Activated CD4-positive, CD25-positive, alpha-beta regulatory T cell treated with anti-CD3 and anti-CD28 coated beads, Interleukin-2, amount 50 U/mL, for 72 hours (primary cell): Measurements from ENCODE around the gene GALNT12.

ENCODE experiments used
- DNase-seq: peaks from one replicate; pipeline ENCODE4 v3.0.0; 2021

GALNT12 gene

DNA sequence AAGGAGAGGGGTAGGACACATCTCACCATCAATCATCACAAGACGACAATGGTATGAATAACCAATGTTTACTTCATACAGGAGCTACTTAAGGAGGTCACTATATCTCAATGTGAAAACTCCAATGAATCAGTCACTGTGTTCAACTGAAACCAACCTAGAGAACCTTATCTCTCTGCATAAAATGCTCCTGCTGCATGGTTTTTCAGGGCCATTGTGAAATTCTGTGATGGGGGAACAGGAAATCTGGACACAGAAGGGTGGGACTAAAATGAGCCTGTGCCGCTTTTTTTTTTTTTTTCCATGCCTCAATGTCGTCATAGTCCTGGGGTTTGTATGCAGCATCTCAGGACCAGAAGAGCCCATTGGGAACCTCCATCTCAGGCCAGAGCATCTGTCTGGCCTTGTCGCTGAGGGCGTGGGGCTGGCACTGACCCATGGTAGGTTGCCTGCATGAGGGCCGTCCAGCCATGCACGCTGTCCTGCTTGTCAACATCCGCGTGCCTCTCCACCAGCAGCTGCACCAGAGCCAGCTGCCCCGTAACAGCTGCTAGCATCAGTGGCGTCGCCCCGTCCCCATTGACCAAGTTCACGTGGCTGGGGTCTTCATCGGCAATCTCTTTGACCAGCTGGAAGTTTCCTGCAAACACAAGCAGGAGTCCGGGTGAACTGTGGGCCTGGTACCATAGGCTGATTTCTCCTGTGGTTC lies 23.8 kb upstream of the GALNT12 start:
- DNase-seq = no peak

DNA sequence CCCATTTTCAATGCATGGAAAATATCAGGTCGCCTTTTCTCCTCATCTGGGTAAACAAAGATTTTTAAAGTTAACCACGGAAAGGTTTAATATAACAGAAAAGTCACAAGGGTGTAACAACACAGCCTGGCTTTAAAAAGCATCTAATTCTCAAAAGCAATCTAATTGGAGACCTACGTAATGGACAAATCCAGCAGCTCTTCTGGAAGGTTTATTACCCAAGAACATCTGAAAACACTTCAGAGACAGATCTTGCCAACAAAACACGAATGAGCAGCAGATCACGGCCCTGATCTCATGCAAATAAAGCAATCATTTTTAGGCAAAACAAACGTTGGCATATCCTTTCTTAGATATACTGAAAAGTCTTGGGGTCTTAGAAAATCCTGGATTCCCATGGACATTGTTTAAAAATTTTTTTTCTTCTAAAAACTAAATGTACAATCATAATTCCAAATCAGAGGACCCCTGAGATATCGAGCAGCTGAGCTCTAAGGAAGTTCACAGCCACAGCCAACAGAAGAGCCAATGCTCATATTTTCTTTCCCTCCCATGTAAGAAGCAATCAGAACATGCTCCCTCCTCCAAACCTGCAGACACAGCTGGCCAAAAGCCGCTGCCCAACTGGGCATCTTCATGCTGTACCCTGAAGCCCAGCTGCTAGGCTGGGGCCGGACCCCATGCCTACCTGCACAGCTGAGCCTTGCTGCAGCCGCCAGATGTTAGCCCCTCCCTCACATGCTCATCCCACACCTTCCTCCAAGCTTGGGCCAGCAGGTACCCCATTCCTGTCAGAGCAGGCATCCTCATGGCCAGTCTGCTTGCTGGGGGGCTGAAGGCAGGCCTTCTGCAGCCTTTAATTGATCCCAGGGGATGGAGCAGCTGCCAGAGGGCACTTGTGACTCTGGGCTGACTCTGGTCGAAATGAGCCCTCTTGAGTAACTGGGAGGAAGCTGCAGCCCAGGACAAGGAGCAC lies 22.4 kb upstream of the GALNT12 start:
- no peak for DNase-seq

DNA sequence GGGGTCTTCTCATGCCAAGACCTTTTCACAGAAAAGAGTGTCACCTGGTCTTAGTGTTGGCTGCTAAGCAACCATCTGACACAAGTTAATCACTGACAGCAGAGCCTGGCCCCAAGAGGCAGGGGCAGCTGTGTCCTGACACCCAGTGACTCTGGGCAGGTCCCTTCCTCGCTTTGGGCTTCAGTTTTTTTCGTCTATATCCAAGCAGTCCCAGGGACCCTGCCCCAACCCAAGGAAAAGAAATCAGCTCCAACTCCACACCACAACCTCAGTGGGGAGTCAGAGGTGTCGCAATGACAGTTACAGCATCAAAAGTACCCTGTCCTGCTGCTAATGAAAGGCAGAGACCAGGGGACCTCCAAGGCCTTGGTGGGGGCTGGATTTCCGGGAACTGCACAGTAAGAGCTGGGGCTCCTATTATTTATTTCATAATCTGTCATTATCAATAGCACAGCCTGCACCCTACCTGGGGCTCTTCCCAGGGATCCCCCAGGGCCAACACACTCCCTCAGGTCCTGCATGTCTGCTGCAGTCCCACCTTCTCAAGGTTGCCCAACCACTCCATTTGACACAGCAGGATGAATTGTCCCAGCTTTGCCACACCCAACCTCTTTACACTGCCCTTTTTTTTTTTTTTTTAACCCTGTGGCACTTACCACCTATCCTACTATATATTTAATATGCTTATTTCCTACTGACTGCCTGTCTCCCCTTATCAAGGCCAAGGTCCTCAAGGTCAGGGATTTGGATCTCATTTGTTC lies 20.5 kb upstream of the GALNT12 start:
- DNase-seq = no peak

GRCh38 chr9:98787766-98788335 lies 19.6 kb upstream of the GALNT12 start:
- DNase-seq = no peak

GRCh38 chr9:98789483-98790133 lies 17.9 kb upstream of the GALNT12 start:
- no peak for DNase-seq

DNA sequence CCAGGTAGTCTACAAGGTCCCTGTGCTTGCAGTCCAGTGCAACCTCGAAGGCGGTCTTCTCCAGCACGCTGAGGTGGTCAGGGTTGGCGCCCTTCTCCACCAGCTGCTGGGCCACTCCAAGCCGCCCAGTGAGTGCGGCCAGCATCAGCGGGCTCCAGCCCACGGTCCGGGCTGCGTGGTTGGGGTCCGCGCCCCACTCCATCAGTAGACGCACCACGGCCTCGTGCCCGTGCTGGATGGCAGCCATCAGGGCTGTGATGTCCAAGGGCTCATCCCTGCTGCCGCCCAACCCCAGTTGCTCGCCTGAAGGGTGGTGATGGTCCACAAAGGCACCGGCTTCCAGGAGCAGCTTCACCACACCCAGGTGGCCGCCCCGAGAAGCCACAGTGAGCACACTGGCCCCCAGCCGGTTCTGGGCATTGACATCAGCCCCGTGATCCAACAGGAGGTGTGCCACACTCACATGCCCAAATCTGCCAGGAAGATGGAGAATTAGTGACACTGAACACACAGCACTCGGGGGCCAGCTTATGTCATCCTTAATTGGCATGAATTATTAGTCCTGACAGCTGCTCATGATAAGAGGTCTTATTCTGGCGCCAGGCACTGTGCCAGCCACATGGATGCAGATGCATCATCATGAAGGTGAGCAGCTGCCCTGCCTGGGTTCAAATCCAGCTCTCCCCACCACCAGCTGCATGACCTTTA lies 17.2 kb upstream of the GALNT12 start:
- no peak for DNase-seq

DNA sequence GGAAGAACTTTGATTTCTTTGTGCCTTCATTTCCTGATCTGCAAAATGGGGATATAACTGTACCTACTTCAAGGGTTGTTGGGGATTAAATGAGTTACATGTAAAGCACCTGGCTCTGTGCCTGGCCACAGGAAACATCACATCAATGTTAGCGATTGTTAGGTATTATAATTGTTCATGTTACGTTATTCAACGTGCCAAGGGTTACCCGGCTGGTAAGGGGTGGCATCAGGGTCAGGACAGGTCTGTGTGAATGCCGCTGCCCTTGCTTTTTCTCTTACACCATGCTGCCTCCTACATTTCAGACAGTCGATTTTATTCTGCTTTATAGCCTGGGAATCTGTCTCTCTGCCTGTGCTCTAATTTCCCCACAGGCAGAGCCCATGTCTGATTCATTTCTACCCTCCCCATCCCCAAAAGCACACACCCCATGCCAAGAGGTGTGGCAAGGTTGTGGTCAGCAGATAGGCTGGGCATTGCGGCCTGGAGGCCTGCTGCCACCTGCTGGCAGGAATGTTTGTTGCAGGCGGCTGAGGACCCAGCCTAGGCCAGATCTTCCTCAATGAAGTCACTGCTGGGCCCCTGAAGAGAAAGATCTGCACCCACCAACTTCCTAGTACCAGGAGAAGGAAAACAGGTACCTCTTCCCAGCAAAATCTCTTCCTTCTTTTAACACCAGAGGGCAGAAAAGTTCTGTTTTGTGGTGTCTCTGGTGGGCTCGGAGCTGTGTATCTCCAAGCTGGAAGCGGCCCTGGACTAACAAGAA lies 16.4 kb upstream of the GALNT12 start:
- peak; percentile 76 for DNase-seq

GRCh38 chr9:98791608-98792490 lies 15.6 kb upstream of the GALNT12 start:
- no peak for DNase-seq

GRCh38 chr9:98793031-98793430 lies 14.4 kb upstream of the GALNT12 start:
- DNase-seq = no peak

- no peak for DNase-seq
Observed at GRCh38 chr9:98794802-98795201, 12.7 kb upstream of the GALNT12 start.

GRCh38 chr9:98795295-98795955 lies 12.0 kb upstream of the GALNT12 start:
- no peak for DNase-seq

GRCh38 chr9:98795970-98796363 lies 11.5 kb upstream of the GALNT12 start:
- peak; percentile 49 for DNase-seq

DNA sequence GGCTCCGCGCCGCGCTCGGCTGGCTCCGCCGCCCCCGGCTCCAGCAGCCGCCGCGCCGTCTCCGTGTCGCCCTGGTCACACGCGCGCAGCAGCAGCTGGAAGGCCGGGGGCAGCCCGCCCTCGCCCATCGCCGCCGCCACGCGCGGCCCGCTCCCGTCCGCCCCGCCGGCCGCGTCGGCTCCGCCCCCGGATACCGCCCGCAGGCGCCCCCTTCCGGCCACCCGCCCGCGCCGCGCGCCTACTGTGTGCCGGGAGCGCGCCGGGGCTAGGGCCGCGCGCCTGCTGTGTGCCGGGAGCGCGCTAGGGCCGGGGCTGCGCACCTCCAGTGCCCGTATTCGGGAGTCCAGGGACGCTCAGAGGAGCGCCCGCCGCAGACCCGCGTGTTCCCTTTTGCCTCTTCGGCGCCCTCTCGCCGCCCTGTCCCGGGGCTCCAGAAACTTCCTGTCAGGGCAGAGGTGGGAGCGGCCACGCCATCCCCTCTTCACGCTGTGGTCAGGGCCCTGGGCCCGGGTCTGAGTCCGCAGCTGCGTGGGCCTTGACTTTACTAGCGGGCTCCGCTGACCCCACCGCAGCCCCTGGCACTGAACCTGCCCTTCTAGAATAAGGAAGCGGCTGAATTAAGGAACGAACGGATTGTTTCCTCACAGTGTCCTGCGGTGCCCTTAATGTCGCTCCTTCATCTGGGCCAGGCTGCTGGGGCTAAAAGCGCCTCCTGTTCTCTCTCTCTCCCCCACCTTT lies 10.9 kb upstream of the GALNT12 start, which contains the start of gene ANKS6:
TSS of gene ANKS6 (minus strand) at position 192 of the 738 bp plus-strand sequence. CDS start at position 128, 64 bp downstream.
- peak; percentile 90 for DNase-seq

DNA sequence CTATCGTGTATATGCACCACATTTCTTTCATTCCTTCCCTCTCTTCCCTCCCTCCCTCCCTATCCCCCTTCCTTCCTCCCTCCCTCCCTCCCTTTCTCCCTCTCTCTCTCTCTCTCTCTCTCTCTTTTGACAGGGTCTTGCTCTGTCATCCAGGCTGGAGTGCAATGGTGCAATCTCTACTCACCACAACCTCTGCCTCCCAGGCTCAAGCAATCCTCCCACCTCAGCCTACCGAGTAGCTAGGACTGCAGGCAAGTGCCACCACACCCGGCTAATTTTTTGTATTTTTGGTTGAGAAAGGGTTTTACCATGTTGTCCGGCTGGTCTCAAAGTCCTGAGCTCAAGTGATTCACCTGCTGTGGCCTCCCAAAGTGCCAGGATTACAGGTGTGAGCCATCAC lies 10.0 kb upstream of the GALNT12 start:
- DNase-seq = no peak

GRCh38 chr9:98798254-98798653 lies 9.2 kb upstream of the GALNT12 start:
- no peak for DNase-seq

DNA sequence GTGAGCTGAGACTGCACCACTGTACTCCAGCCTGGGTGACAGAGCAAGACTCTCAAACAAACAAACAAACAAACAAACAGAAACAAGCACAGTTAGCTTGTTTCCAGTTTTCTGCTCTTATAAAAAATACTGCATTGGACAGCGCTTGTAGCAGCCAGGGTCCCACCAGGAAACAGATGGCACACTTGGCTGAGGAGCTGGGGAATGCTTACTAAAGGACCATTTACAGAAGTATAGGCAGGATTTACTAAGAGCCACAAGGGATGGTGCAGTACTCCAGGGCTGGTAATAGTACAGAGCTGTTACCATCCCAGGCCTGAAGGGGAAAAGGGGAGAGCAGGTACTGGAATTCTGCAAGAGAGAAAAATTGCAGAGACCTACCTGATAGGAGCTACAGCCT lies 5.9 kb upstream of the GALNT12 start:
- no peak for DNase-seq

- DNase-seq = no peak
Observed at GRCh38 chr9:98801969-98802371, 5.5 kb upstream of the GALNT12 start.

- no peak for DNase-seq
Observed at GRCh38 chr9:98804083-98804482, 3.4 kb upstream of the GALNT12 start.
